Kidney (tissue), 14 donors: ENCODE results near the gene AHNAK. TPM values are rescaled to one million over a fixed set of nuclear protein-coding genes. Genes with fewer than 3 reads are reported as not detected.

Experiments used
- DNase-seq, 5 donors: peaks; one replicate each; pipeline ENCODE4 v3.0.0-alpha.2; 2013 to 2020
- FAIRE-seq: peaks from 2 replicates; lab custom pipeline; 2012; peaks lifted over from hg19 to GRCh38; lab: Jason Lieb, UNC
- H3K27ac ChIP-seq, 2 donors: one replicate each; pipeline ENCODE4 v1.7.0; 2013; ENCODE audit warnings: low read depth in 2 of 2, low read length in 2 of 2, inconsistent platforms in 1 of 2
- H3K27me3 ChIP-seq: one replicate; pipeline ENCODE4 v1.7.1; 2013; ENCODE audit warnings: low read length, inconsistent platforms; ENCODE audit not compliant: control insufficient read depth, insufficient read depth
- H3K36me3 ChIP-seq, 3 donors: one replicate each; pipeline versions ENCODE4 v1.7.0 to v1.7.1; 2013; ENCODE audit warnings: low read length in 3 of 3, control low read depth in 1 of 3, inconsistent platforms in 1 of 3; ENCODE audit not compliant: insufficient read depth in 3 of 3, control insufficient read depth in 2 of 3
- H3K4me1 ChIP-seq, 3 donors: one replicate each; pipeline versions ENCODE4 v1.7.0 to v1.7.1; 2013; ENCODE audit warnings: low read length in 3 of 3, inconsistent platforms in 1 of 3, low read depth in 1 of 3; ENCODE audit not compliant: control insufficient read depth in 2 of 3, insufficient read depth in 2 of 3
- H3K4me3 ChIP-seq, 3 donors: one replicate each; pipeline versions ENCODE4 v1.7.0 to v1.8.1; 2013; ENCODE audit warnings: low read length in 3 of 3, control low read depth in 1 of 3, inconsistent platforms in 1 of 3
- H3K9ac ChIP-seq, 3 donors: one replicate each; pipeline versions ENCODE4 v1.7.0 to v1.7.1; 2013; ENCODE audit warnings: low read length in 3 of 3, control low read depth in 1 of 3, inconsistent platforms in 1 of 3
- H3K9me3 ChIP-seq, 3 donors: one replicate each; pipeline versions ENCODE4 v1.7.0 to v1.7.1; 2013; ENCODE audit warnings: low read length in 3 of 3, control low read depth in 1 of 3, inconsistent platforms in 1 of 3; ENCODE audit not compliant: control insufficient read depth in 2 of 3, insufficient read depth in 1 of 3
- intact Hi-C: fragments of 100-400 bp; cut with DNase I; formaldehyde crosslinking; loops from one replicate; pipeline ENCODE4 v1.11.1; 2022
- polyA plus RNA-seq: library from polyadenylated mRNA; stranded (reverse); fragments of 350-450 nt; fragmentation: Illumina TruSeq; extraction: RNeasy Lipid Tissue Mini Kit (QIAGEN cat#74804); gene quantifications from one replicate; pipeline ENCODE4 v1.2.3, GENCODE V29; 2014; ENCODE audit warnings: low read depth, low replicate concordance; ENCODE audit not compliant: insufficient read depth
- total RNA-seq: library from RNA; stranded (reverse); fragmentation: NEBNext Ultra II Directional; extraction: Animal tissue kit (Norgen Biotek cat#: 25700); gene quantifications from one replicate; pipeline ENCODE4 v1.2.1, GENCODE V29; 2021
- TF ChIP-seq, protein P1 (sequence below): IDR thresholded peaks from 3 replicates; pipeline ENCODE4 v1.5.1; 2012; ENCODE audit warnings: mild to moderate bottlenecking, moderate library complexity, borderline replicate concordance; ENCODE audit not compliant: insufficient read depth; ENCODE audit errors: extremely low read depth
- donor health status: control.
- donor health status: control.
- donor health status: control.
- donor health status: control.
- donor health status: control.
- donor health status: DM: yes; HTN: yes; CAD: no.
- donor health status: Normal renal cell carcinoma (clear cell type).

Gene AHNAK
- total and polyA plus RNA-seq, 2 donors from 2014 or later, result 36.6 to 700 TPM

DNA sequence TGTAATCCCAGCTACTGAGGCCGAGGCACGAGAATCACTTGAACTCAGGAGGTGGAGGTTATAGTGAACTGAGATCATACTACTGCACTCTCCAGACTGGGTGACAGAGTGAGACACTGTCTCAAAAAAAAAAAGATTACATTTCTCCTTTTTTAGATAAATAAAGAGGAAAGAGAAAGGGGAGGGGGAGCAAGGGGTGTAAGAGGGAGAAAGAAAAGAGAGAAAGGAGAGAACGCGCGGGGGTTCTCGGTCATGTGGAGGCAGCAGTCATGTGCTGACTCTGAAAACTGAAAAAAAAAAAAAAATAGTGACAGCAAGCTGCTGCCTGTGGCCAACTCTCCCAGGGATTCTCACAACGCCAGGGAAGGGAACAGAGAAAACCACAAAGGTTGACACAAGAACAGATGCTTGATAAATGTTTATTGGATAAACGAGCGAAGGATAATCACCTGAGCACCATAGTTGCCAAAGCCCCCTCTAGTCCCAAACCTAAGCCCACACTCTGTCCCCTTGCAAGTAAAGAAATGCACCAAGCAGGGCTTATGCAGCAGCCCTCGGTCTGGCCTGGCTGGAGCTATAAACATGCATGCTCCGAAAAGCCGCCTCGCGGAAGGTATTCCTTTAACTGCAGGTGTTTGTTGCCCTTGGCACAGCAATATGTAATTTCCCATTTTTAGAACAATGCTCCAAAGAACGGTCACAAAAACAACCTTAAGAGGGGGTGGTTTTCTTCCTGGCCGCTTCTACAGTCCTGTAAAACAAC lies 113.3 kb downstream of the AHNAK start:
- Histone ChIP-seq H3K27ac (no peak overlapping the region), H3K4me3 (peak overlapping the region in 1 of 3 donors; percentile 2), H3K27me3 (no peaks in the 10 kb centered on the region), H3K4me1 (peaks cover 5 to 12% (median 11%) of the 10 kb centered on the region in 3 donors), H3K9me3 (no peaks in the 10 kb centered on the region), H3K9ac (no peak overlapping the region), H3K36me3 (no peaks in the 10 kb centered on the region)
- intact Hi-C loops, result no loop called here
- TF ChIP-seq, protein P1, sequence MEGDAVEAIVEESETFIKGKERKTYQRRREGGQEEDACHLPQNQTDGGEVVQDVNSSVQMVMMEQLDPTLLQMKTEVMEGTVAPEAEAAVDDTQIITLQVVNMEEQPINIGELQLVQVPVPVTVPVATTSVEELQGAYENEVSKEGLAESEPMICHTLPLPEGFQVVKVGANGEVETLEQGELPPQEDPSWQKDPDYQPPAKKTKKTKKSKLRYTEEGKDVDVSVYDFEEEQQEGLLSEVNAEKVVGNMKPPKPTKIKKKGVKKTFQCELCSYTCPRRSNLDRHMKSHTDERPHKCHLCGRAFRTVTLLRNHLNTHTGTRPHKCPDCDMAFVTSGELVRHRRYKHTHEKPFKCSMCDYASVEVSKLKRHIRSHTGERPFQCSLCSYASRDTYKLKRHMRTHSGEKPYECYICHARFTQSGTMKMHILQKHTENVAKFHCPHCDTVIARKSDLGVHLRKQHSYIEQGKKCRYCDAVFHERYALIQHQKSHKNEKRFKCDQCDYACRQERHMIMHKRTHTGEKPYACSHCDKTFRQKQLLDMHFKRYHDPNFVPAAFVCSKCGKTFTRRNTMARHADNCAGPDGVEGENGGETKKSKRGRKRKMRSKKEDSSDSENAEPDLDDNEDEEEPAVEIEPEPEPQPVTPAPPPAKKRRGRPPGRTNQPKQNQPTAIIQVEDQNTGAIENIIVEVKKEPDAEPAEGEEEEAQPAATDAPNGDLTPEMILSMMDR, result no peak
- no peak for FAIRE-seq
- DNase-seq, result peak in 3 of 5 donors; percentile 48 to 72 (median 67)

DNA sequence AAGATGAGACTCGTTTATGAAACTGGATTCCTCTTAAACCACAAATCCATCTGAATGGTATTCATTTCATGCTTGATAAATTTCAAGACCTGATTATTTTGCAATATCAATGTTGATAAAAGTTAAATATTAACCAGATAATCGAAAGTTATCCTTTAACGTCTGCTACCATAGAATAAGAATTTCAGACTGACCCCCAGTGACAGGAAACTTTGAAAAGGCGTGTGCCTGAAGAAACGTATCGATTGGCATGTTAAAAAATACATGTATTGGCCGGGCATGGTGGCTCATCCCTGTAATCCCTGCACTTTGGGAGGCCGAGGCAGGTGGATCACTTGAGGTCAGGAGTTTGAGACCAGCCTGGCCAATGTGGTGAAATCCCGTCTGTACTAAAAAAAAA lies 113.9 kb downstream of the AHNAK start:
- Histone ChIP-seq H3K36me3 (no peaks in the 10 kb centered on the region), H3K4me1 (peaks cover 5 to 12% (median 11%) of the 10 kb centered on the region in 3 donors), H3K9me3 (no peaks in the 10 kb centered on the region), H3K4me3 (no peak overlapping the region), H3K27me3 (no peaks in the 10 kb centered on the region), H3K27ac (no peak overlapping the region), H3K9ac (no peak overlapping the region)
- FAIRE-seq (no peak), DNase-seq (no peak)
- TF ChIP-seq, protein P1, result no peak
- intact Hi-C loops, result no loop called here

DNA sequence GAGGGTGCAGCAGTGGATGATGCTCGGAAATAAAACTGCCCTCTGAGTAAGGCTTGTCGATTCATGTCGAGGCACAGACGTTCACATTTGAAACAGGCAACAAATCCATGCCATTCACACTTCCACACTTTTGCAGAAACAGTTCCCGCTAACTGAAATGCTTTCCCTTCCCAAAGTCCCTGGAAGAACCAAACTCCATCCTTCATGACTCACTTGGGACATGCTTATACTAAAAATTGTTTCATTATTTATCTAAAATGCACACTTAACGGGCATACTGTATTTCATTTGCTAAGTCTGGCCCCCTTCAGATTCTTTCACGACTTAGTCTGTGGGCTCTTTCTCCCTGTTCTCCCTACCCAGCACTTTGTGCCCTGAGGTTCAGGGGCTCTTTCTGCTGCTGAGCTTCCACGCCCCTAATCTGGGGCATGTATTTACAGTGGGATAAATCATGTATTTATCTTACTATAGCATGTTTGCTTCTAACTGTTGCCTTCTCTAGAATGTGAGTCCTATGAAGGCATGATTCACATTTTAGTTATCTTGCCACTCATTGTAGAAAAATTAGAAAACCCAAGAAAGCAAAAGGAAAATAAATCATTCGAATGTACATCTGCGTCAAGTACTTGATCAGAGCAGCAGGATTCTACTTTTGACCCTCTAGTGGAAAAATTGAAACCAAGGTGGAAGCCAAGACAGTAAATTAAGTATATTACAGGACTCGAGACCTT lies 115.3 kb downstream of the AHNAK start:
- Histone ChIP-seq H3K9ac (no peak overlapping the region), H3K9me3 (no peaks in the 10 kb centered on the region), H3K4me1 (peaks cover 5 to 13% (median 12%) of the 10 kb centered on the region in 3 donors), H3K27me3 (no peaks in the 10 kb centered on the region), H3K36me3 (no peaks in the 10 kb centered on the region), H3K4me3 (no peak overlapping the region), H3K27ac (no peak overlapping the region)
- intact Hi-C loops, result no loop called here
- FAIRE-seq (no peak), DNase-seq (no peak)
- TF ChIP-seq, protein P1, result no peak
